Activated T-cell treated with anti-CD3 and anti-CD28 coated beads, Interleukin-2, amount 50 U/mL, for 4 hours (primary cell): ENCODE results near the gene KCNMB2. TPM values are rescaled to one million over a fixed set of nuclear protein-coding genes. Genes with fewer than 3 reads are reported as not detected.

Source experiments
- ATAC-seq, 2 donors: fragments of 200-7000 bp; cut with Tn5 transposase; one replicate each; pipeline ENCODE4 v1.10.0; 2021
- DNase-seq: peaks from one replicate; pipeline ENCODE4 v3.0.0-alpha.2; 2020
- H3K27me3 Mint-ChIP-seq: one replicate; pipeline ENCODE4 v1.8.0; 2021; ENCODE audit warnings: low read depth, mixed read lengths
- H3K36me3 Mint-ChIP-seq: one replicate; pipeline ENCODE4 v1.8.0; 2022; ENCODE audit warnings: mixed read lengths; ENCODE audit not compliant: insufficient read depth
- H3K4me1 Mint-ChIP-seq: one replicate; pipeline ENCODE4 v1.8.0; 2021; ENCODE audit warnings: low read depth, mixed read lengths
- H3K4me3 Mint-ChIP-seq: one replicate; pipeline ENCODE4 v1.8.0; 2021; ENCODE audit warnings: mild to moderate bottlenecking, moderate library complexity, mixed read lengths
- H3K9me3 Mint-ChIP-seq: one replicate; pipeline ENCODE4 v1.8.0; 2021; ENCODE audit warnings: mixed read lengths
- total RNA-seq, 3 donors: library from RNA; stranded (reverse); gene quantifications; one replicate each; pipeline ENCODE4 v1.2.1, GENCODE V29; 2021

Gene KCNMB2
- total RNA-seq, 3 donors from 2014 or later, result not detected

- DNase-seq (no peak), ATAC-seq (no peak)
- Mint-ChIP-seq H3K4me1 (peaks cover 5% of the 10 kb centered on the region), H3K9me3 (no peaks in the 10 kb centered on the region), H3K4me3 (no peak overlapping the region), H3K27me3 (no peaks in the 10 kb centered on the region), H3K36me3 (no peaks in the 10 kb centered on the region)
These were observed 167.2 kb downstream of the KCNMB2 start for GRCh38 chr3:178703268-178703975.

DNA sequence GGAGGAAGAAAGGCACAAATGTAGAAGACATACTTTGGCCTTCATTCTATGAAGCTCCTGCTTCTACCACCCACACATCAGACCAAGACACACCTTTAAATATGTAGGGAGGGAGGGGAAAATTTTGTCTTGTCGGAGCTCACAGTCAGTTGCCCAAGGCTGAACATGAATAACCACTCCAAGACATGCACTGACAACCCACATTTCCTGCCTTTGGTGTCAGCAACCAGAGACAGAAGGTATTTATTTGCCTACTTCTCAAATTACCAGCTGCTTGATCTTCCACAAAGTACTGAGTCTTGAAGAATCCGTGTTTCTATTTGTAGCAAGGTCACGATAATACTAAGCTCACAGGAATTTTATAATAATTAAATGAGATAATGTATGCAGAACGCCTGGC lies 169.7 kb downstream of the KCNMB2 start:
- no peak for ATAC-seq
- DNase-seq, result no peak
- Mint-ChIP-seq H3K36me3 (no peaks in the 10 kb centered on the region), H3K4me1 (peaks cover 5% of the 10 kb centered on the region), H3K9me3 (no peaks in the 10 kb centered on the region), H3K4me3 (no peak overlapping the region), H3K27me3 (no peaks in the 10 kb centered on the region)

- ATAC-seq, result no peak
- no peak for DNase-seq
- Mint-ChIP-seq H3K4me3 (no peak overlapping the region), H3K27me3 (no peaks in the 10 kb centered on the region), H3K4me1 (peaks cover 5% of the 10 kb centered on the region), H3K9me3 (no peaks in the 10 kb centered on the region), H3K36me3 (no peaks in the 10 kb centered on the region)
These were observed 170.2 kb downstream of the KCNMB2 start for GRCh38 chr3:178706411-178706810.

GRCh38 chr3:178707311-178708031 lies 171.2 kb downstream of the KCNMB2 start:
- Mint-ChIP-seq H3K4me1 (peaks cover 5% of the 10 kb centered on the region), H3K36me3 (no peaks in the 10 kb centered on the region), H3K27me3 (no peaks in the 10 kb centered on the region), H3K4me3 (no peak overlapping the region), H3K9me3 (no peaks in the 10 kb centered on the region)
- DNase-seq, result no peak
- peak in 1 of 2 donors; percentile 27 for ATAC-seq

DNA sequence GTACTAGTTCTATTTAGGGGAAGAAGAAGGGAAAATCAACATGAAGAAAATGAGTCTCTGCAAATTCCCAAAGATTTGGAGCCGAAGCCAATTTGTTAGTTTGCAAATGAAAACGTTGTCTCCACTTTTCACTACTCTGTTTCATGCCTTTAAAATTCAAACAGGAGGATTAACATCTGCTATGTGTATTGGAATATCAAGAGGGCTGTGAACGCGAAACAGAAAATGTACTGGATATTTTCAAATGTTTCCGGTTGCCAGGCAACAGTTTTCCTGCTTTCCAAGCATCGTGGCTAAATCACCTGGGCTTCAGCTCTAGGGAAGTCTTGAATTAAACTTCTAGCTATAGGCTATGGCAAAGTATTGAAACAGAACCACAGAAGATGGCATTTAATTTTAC lies 172.8 kb downstream of the KCNMB2 start:
- no peaks in the 10 kb centered on the region for H3K9me3 Mint-ChIP-seq
- H3K4me3 Mint-ChIP-seq, result no peak overlapping the region
- no peak for DNase-seq
- no peaks in the 10 kb centered on the region for H3K27me3 Mint-ChIP-seq
- no peaks in the 10 kb centered on the region for H3K36me3 Mint-ChIP-seq
- H3K4me1 Mint-ChIP-seq, result peaks cover 5% of the 10 kb centered on the region
- ATAC-seq, result no peak

GRCh38 chr3:178711753-178712152 lies 175.5 kb downstream of the KCNMB2 start:
- DNase-seq (no peak), ATAC-seq (no peak)
- Mint-ChIP-seq H3K4me1 (peaks cover 2% of the 10 kb centered on the region), H3K36me3 (no peaks in the 10 kb centered on the region), H3K27me3 (no peaks in the 10 kb centered on the region), H3K4me3 (no peak overlapping the region), H3K9me3 (no peaks in the 10 kb centered on the region)

DNA sequence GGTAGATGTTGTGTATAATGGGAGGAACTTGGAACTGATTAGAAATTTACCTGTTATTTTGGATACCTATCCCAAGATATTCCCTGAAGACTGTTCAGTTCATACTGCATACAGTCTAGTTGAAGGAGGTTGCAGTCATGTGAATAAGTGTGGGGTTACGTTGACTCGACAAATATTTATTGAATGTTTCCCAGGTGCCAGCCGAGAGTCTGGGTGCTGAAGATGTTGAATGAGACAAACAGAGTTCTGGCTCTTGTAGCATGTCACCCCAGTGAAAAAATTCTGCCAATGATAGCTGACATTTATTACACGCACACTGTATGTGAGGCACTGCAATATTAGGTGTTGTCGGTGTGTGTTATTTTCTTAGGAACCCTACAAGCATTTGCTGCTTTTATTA lies 176.0 kb downstream of the KCNMB2 start:
- Mint-ChIP-seq H3K4me3 (no peak overlapping the region), H3K27me3 (no peaks in the 10 kb centered on the region), H3K36me3 (no peaks in the 10 kb centered on the region), H3K4me1 (peaks cover 2% of the 10 kb centered on the region), H3K9me3 (no peaks in the 10 kb centered on the region)
- ATAC-seq (no peak), DNase-seq (no peak)

DNA sequence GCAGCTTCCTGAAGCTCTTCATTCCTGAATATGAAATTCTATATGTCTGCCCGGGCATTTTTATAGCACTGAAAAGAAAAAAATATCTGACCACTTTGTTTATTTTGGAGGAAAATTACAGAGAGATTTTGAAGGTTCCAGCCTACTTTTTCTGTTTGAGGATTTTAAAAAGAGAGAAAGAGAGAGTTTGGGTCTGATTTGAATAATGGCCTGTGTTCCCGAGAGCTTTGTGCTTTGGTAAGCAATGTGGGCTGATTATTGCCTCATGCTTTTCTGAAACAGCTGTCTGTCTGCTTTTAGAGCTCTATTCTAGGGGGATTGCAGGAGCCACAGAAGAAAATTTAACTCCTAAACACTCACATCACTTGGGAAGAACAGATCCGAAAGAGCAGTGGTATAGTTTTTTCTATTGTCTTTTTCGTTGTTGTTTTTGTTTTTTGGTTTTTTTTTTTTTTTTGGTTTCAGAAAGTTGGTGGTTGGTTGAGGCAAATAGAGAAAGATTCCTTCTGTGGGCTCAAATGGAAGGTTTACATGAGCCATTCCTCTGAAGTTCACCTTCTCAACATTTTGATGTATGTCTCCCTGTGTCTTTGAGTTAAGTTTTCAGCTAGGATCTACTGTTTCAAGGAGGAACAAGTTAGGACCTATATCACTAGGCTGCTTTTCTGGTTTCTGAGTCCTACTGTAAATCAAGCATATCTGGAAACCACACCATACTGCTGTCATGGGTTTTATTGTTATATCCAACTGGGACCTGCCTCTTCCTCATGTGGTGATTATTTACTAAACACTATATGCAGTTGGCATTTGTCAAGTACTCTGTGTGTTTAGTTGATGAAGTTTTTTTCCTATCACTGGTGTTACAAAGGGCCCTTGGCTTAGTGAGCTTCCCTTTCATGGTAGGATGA lies 178.9 kb downstream of the KCNMB2 start:
- no peak overlapping the region for H3K4me3 Mint-ChIP-seq
- no peaks in the 10 kb centered on the region for H3K4me1 Mint-ChIP-seq
- no peak for ATAC-seq

DNA sequence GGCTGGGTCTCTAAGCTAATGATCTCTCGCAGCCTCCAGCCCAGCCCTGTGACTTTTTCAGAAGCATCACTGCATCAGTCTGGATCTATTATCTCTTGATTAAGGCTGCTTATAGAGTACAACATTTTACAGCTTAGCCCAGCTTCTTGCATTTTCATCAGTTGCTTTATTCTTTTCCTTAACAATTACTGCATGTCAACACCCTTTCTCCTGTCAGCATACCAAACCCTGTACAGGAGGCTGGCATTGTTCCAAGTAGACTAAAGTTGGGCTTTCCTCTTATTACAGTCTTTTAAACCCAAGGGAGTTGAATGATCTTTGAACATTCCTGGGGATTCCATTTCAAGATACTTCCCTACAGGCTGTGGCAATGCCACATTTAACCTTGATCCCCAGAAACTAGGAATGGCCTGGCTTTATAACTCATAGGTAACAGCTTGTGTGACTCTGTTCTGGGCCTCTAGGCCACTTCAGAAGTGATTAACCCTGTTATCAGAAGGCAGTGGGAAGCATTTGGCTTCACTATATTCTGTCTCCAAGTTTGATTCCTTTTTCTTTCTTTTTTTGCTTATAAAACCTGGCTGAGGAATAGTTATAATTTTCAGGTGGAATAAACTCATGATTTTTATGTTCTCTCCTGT lies 182.9 kb downstream of the KCNMB2 start:
- Mint-ChIP-seq H3K36me3 (no peaks in the 10 kb centered on the region), H3K4me1 (no peaks in the 10 kb centered on the region)
- ATAC-seq, result no peak

More for the DNA sequence above, 178.9 kb downstream of the KCNMB2 start:
- Mint-ChIP-seq H3K27me3 (no peaks in the 10 kb centered on the region), H3K9me3 (no peaks in the 10 kb centered on the region), H3K36me3 (no peaks in the 10 kb centered on the region)
- no peak for DNase-seq

DNA sequence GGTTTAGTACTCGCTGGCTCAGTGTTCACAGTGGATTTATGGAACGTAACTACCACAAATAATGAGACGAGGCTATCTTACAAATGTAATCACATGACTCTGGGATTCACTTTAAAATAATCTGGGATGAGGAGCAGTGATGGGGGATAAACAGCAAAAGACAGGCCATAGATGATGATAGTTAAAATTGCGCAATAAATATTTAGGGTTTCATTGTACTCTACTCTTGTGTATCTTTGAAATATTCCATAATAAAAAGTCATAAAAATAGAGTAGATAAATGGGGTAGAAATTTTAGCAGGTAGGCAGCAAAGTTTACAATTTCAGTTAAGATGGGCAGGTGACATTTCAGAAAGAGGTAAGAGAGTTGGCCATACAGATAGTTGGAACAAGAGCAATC lies 196.6 kb downstream of the KCNMB2 start:
- no peak overlapping the region for H3K4me3 Mint-ChIP-seq
- DNase-seq (no peak), ATAC-seq (no peak)
- no peaks in the 10 kb centered on the region for H3K36me3 Mint-ChIP-seq
- H3K27me3 Mint-ChIP-seq, result peaks cover 3% of the 10 kb centered on the region
- H3K4me1 Mint-ChIP-seq, result no peaks in the 10 kb centered on the region
- H3K9me3 Mint-ChIP-seq, result no peaks in the 10 kb centered on the region

More for the DNA sequence above, 182.9 kb downstream of the KCNMB2 start:
- Mint-ChIP-seq H3K9me3 (no peaks in the 10 kb centered on the region), H3K4me3 (no peak overlapping the region), H3K27me3 (peaks cover 1% of the 10 kb centered on the region)
- DNase-seq, result no peak

DNA sequence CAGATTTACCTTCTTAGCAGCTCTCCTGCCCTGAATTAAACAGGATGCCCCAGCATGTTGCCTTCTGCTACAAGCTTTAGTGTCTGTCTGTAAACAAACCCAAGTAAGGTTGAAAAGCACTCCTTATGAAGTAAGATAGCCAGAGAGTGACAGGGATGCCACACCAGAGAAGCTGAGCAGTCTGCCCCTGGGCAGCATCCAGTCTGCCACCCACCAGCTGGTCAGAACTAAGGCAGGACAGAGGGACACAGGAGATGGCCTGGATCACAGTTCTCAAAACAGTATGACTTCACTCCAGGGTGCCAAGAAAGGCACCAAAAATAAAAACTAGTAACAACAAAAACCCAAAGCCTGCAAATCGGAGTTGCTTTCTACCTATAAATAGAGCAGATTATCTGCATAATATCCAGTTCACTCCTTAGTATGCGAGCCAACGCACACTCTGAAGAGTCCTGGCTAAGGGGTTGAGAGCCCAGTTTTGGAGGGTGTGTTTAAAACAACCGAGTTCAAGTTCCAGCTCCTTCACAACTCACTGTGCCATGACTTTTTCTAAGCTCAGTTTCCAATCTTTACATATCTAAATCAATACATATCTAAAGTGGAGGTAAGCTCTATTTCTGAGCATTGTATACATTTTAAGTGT lies 198.9 kb downstream of the KCNMB2 start:
- no peak for ATAC-seq

GRCh38 chr3:178736300-178736699 lies 200.1 kb downstream of the KCNMB2 start:
- Mint-ChIP-seq H3K9me3 (no peaks in the 10 kb centered on the region), H3K27me3 (no peaks in the 10 kb centered on the region), H3K4me3 (no peak overlapping the region), H3K4me1 (no peaks in the 10 kb centered on the region), H3K36me3 (no peaks in the 10 kb centered on the region)
- DNase-seq, result no peak
- ATAC-seq, result no peak

More for the DNA sequence above, 198.9 kb downstream of the KCNMB2 start:
- H3K27me3 Mint-ChIP-seq, result peaks cover 3% of the 10 kb centered on the region
- no peaks in the 10 kb centered on the region for H3K9me3 Mint-ChIP-seq
- H3K36me3 Mint-ChIP-seq, result no peaks in the 10 kb centered on the region
- DNase-seq, result no peak
- H3K4me1 Mint-ChIP-seq, result no peaks in the 10 kb centered on the region
- no peak overlapping the region for H3K4me3 Mint-ChIP-seq

DNA sequence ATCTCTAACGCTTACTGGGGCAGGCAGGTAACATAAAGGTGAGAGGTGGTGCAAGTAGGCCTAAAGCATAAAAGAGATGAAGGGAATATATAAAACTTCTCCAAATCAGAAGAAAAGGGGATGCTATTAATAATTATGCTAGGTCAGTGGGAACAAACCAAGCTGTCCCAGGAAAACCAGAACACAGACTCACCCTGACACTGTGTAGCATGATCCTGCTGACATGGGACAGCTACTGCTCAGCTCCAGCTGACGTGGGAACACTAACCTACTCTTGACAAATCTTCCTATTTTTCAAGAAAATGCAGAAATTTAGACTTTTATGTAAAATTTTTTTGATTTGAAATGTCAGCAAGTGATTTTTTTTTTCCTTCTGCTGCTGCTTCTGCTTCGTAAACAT lies 203.5 kb downstream of the KCNMB2 start:
- no peak for ATAC-seq
- Mint-ChIP-seq H3K4me3 (no peak overlapping the region), H3K27me3 (no peaks in the 10 kb centered on the region), H3K9me3 (no peaks in the 10 kb centered on the region), H3K36me3 (no peaks in the 10 kb centered on the region), H3K4me1 (no peaks in the 10 kb centered on the region)
- DNase-seq, result no peak

DNA sequence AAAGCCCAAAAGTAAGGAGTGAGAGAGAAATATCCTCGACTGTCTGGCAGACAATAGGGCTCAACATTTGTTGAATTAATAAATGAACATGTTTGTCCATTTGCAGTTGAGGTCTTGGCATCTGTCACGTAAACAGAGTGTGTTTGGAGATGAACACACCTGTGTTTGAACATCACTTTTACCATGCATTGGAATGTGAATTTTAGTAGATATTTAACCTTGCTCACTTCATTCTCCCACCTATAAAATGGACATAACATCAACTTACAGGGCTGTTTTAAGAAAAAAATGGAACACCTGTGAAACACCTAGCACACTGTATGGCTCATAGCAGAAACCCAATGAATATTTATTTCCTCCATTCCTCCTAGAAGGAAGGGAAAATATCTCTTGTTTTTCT lies 204.8 kb downstream of the KCNMB2 start:
- DNase-seq (no peak), ATAC-seq (no peak)
- H3K4me1 Mint-ChIP-seq, result no peaks in the 10 kb centered on the region
- no peak overlapping the region for H3K4me3 Mint-ChIP-seq
- no peaks in the 10 kb centered on the region for H3K36me3 Mint-ChIP-seq
- no peaks in the 10 kb centered on the region for H3K27me3 Mint-ChIP-seq
- no peaks in the 10 kb centered on the region for H3K9me3 Mint-ChIP-seq
